Dermis blood vessel endothelial cell (primary cell): ENCODE measurements around the gene RRP36. TPM values are rescaled to one million over a fixed set of nuclear protein-coding genes. Genes with fewer than 3 reads are reported as not detected.

Source experiments
- DNase-seq: peaks from one replicate; pipeline ENCODE4 v3.0.0; 2010
- total RNA-seq: library from RNA; depleted of rRNA; stranded (reverse); fragments of >200 nt; gene quantifications from 2 replicates; pipeline ENCODE4 v1.2.3, GENCODE V29; 2014

The RRP36 gene
- total RNA-seq, 1 donor from 2014 or later, result 100 TPM

- no peak for DNase-seq
Observed at GRCh38 chr6:43074847-43075669, 53.6 kb downstream of the RRP36 start.

- DNase-seq, result peak; percentile 61
Observed at GRCh38 chr6:43075670-43076463, 54.4 kb downstream of the RRP36 start, which contains the start of gene PTK7. Gene PTK7 (plus strand): TSS chr6:43076314. CDS start chr6:43076489, 175 bp downstream.

GRCh38 chr6:43076464-43077332, 55.3 kb downstream of the RRP36 start:
- peak; percentile 35 for DNase-seq

- no peak for DNase-seq
Observed at GRCh38 chr6:43077333-43077809, 55.9 kb downstream of the RRP36 start.

- DNase-seq, result no peak
Observed at GRCh38 chr6:43077981-43078511, 56.6 kb downstream of the RRP36 start.

- DNase-seq, result no peak
Observed at GRCh38 chr6:43078691-43079090, 57.3 kb downstream of the RRP36 start.

Other genes with a start within 250 kb of the RRP36 start
- 4.9 and 6.8 TPM in 2 replicates for gene BICRAL, start 239.6 kb upstream of the RRP36 start, total RNA-seq
- gene RPL7L1, start 142.0 kb upstream of the RRP36 start, total RNA-seq, result 150 and 174 TPM in 2 replicates
- gene PTCRA, start 105.6 kb upstream of the RRP36 start, total RNA-seq, result not detected in 2 replicates
- 36.1 and 43.4 TPM in 2 replicates for gene CNPY3, start 92.1 kb upstream of the RRP36 start, total RNA-seq
- 0.23 TPM in 1 of 2 replicates, not detected in the other for gene GNMT, start 60.9 kb upstream of the RRP36 start, total RNA-seq
- gene PEX6, start 42.4 kb upstream of the RRP36 start, total RNA-seq, result 19.1 and 45.8 TPM in 2 replicates
- gene PPP2R5D, start 37.1 kb upstream of the RRP36 start, total RNA-seq, result 37.3 and 45.6 TPM in 2 replicates
- gene MEA1, start 7.7 kb upstream of the RRP36 start, total RNA-seq, result 33.6 and 52.9 TPM in 2 replicates
- gene KLHDC3, start 7.4 kb upstream of the RRP36 start, total RNA-seq, result 134 and 173 TPM in 2 replicates
- gene CUL7, start 32.2 kb downstream of the RRP36 start, total RNA-seq, result 38.9 and 39.5 TPM in 2 replicates
- gene MRPL2, start 37.8 kb downstream of the RRP36 start, total RNA-seq, result 18.5 and 19.4 TPM in 2 replicates
- gene KLC4, start 38.0 kb downstream of the RRP36 start, total RNA-seq, result 17.3 and 19.9 TPM in 2 replicates
- 23.0 and 29.9 TPM in 2 replicates for gene PTK7, start 54.7 kb downstream of the RRP36 start, total RNA-seq
- 16.5 and 19.7 TPM in 2 replicates for gene SRF, start 149.6 kb downstream of the RRP36 start, total RNA-seq
- 25.9 and 33.8 TPM in 2 replicates for gene CUL9, start 160.6 kb downstream of the RRP36 start, total RNA-seq
- 29.0 and 31.5 TPM in 2 replicates for gene DNPH1, start 207.9 kb downstream of the RRP36 start, total RNA-seq
- gene TTBK1, start 221.9 kb downstream of the RRP36 start, total RNA-seq, result 0.05 TPM in 1 of 2 replicates, not detected in the other